GM12878 (cell line): Measurements from ENCODE around the gene TFDP1. TPM values are rescaled to one million over a fixed set of nuclear protein-coding genes. Genes with fewer than 3 reads are reported as not detected.

Source experiments
- ATAC-seq: fragments of 200-7000 bp; cut with Tn5 transposase; 3 replicates; pipeline ENCODE4 v1.9.1; 2020; ENCODE audit warnings: mild to moderate bottlenecking, moderate library complexity
- BruUV-seq: library from RNA; stranded (reverse); fragments of 400-500 nt; replicated peaks from 2 replicates; lab custom pipeline; 2021; lab: Mats Ljungman, UMichigan
- CTCF ChIA-PET: fragments of 300-600 bp; sonication (Branson Sonifier 250); formaldehyde crosslinking; extraction: SDS; loops from one replicate; lab custom pipeline; 2021; ENCODE audit warnings: inconsistent platforms; lab: Yijun Ruan, JAX
- POLR2A ChIA-PET: fragments of 350-600 bp; formaldehyde crosslinking; extraction: SDS; loops from one replicate; lab custom pipeline; 2021; ENCODE audit warnings: inconsistent platforms; lab: Charles Lee
- RAD21 ChIA-PET: fragments of 300-600 bp; sonication (Branson Sonifier 250); formaldehyde crosslinking; loops from one replicate; lab custom pipeline; 2023; ENCODE audit warnings: antibody characterized with exemption; ENCODE audit not compliant: unreplicated experiment; lab: Charles Lee
- SMC1A ChIA-PET: fragments of 300-600 bp; sonication (Branson Sonifier 250); formaldehyde crosslinking; loops from one replicate; lab custom pipeline; 2023; ENCODE audit not compliant: unreplicated experiment, uncharacterized antibody; lab: Charles Lee
- DNase-seq: peaks from one replicate; pipeline ENCODE4 v3.0.0-alpha.2; 2011; ENCODE audit warnings: low read depth, low spot score
- FAIRE-seq: peaks from 3 replicates; lab custom pipeline; 2011; peaks lifted over from hg19 to GRCh38; lab: Jason Lieb, UNC
- H2AFZ ChIP-seq: 2 replicates; pipeline ENCODE4 v1.6.0; 2011; ENCODE audit warnings: low read depth, low read length, control low read depth; ENCODE audit not compliant: control insufficient read depth
- H3K27ac ChIP-seq: 2 replicates; pipeline ENCODE4 v1.5.1; 2011; ENCODE audit warnings: control low read depth; ENCODE audit not compliant: control insufficient read depth, insufficient read depth
- H3K27me3 ChIP-seq, 2 experiments: replicated peaks in 1 of 2; 2 replicates each; pipeline versions ENCODE4 v1.6.0 to v1.6.1; 2011; ENCODE audit warnings: low read length in 1 of 2; ENCODE audit not compliant: control insufficient read depth in 2 of 2, insufficient read depth in 2 of 2
- H3K36me3 ChIP-seq, 2 experiments: 2 replicates each; pipeline ENCODE4 v1.5.1; 2011; ENCODE audit warnings: low read length in 1 of 2; ENCODE audit not compliant: control insufficient read depth in 2 of 2, insufficient read depth in 2 of 2
- H3K4me1 ChIP-seq: 2 replicates; pipeline ENCODE4 v1.6.1; 2011; ENCODE audit warnings: mild to moderate bottlenecking, low read length, moderate library complexity, mixed read lengths; ENCODE audit not compliant: control insufficient read depth, insufficient read depth
- H3K4me2 ChIP-seq: 2 replicates; pipeline ENCODE4 v1.6.0; 2011; ENCODE audit warnings: control low read depth; ENCODE audit not compliant: control insufficient read depth, insufficient read depth
- H3K4me3 ChIP-seq: fragments of 200-600 bp; sonication (generic); 2 replicates; pipeline ENCODE4 v1.5.1; 2016
- H3K79me2 ChIP-seq: 2 replicates; pipeline ENCODE4 v1.6.0; 2011; ENCODE audit warnings: low read length; ENCODE audit not compliant: control insufficient read depth, insufficient read depth
- H3K9ac ChIP-seq: 2 replicates; pipeline ENCODE4 v1.8.0; 2011; ENCODE audit warnings: low read length, control low read depth, mixed read lengths; ENCODE audit not compliant: control insufficient read depth, insufficient read depth
- H3K9me3 ChIP-seq: replicated peaks from 3 replicates; pipeline ENCODE4 v1.5.1; 2011; ENCODE audit warnings: mild to moderate bottlenecking, low read length; ENCODE audit not compliant: control insufficient read depth, insufficient read depth
- H4K20me1 ChIP-seq: 2 replicates; pipeline ENCODE4 v1.6.0; 2011; ENCODE audit not compliant: control insufficient read depth, insufficient read depth
- ASH2L ChIP-seq: fragments of 300-600, 200-600 bp; sonication (generic); IDR thresholded peaks from 2 replicates; pipeline ENCODE4 v1.6.1; 2017; ENCODE audit warnings: low read depth, mild to moderate bottlenecking, borderline replicate concordance
- ATF7 ChIP-seq: fragments of 450-650 bp; IDR thresholded peaks from 2 replicates; pipeline ENCODE4 v1.6.1; 2016; ENCODE audit warnings: low read depth, mild to moderate bottlenecking
- CREB1 ChIP-seq: IDR thresholded peaks from 2 replicates; pipeline ENCODE4 v1.6.1; 2012; ENCODE audit warnings: low read depth, mild to moderate bottlenecking, inconsistent platforms
- E4F1 ChIP-seq: fragments of 450-650 bp; IDR thresholded peaks from 2 replicates; pipeline ENCODE4 v1.6.1; 2018; ENCODE audit warnings: borderline replicate concordance, mild to moderate bottlenecking; ENCODE audit not compliant: partially characterized antibody
- EP300 ChIP-seq, 2 experiments: fragments of 150-350 bp in 1 of 2; IDR thresholded peaks; 2 replicates each; pipeline ENCODE4 v1.6.1; 2011 to 2012; ENCODE audit warnings: low read depth in 2 of 2, low read length in 2 of 2, borderline replicate concordance in 1 of 2, improper control_type of control experiment in 1 of 2, inconsistent platforms in 1 of 2; ENCODE audit not compliant: control insufficient read depth in 1 of 2
- GATAD2B ChIP-seq: fragments of 450-650 bp; conservative IDR thresholded peaks from 2 replicates; pipeline ENCODE4 v1.6.1; 2017; ENCODE audit warnings: low read depth, mild to moderate bottlenecking, moderate library complexity
- HDAC6 ChIP-seq: fragments of 200-600 bp; sonication (generic); IDR thresholded peaks from one replicate; pipeline ENCODE4 v1.8.0; 2017; ENCODE audit warnings: antibody characterized with exemption; ENCODE audit not compliant: unreplicated experiment
- KDM1A ChIP-seq: fragments of 200-600 bp; sonication (generic); IDR thresholded peaks from 2 replicates; pipeline ENCODE4 v1.6.1; 2016; ENCODE audit warnings: borderline replicate concordance
- LARP7 ChIP-seq: fragments of 450-650 bp; IDR thresholded peaks from 2 replicates; pipeline ENCODE4 v1.6.1; 2017; ENCODE audit warnings: mild to moderate bottlenecking
- MAX ChIP-seq: IDR thresholded peaks from 2 replicates; pipeline ENCODE4 v1.6.1; 2012; ENCODE audit warnings: low read depth, low read length, improper control_type of control experiment
- NFYB ChIP-seq: IDR thresholded peaks from 2 replicates; pipeline ENCODE4 v1.6.1; 2011; ENCODE audit warnings: low read depth, mild to moderate bottlenecking, low read length, improper control_type of control experiment, moderate library complexity; ENCODE audit not compliant: insufficient read depth
- NR2C1 ChIP-seq: fragments of 450-650 bp; IDR thresholded peaks from 2 replicates; pipeline ENCODE4 v1.6.1; 2017; ENCODE audit warnings: antibody characterized with exemption, mild to moderate bottlenecking, moderate library complexity
- RFX5 ChIP-seq: IDR thresholded peaks from 2 replicates; pipeline ENCODE4 v1.6.1; 2011; ENCODE audit warnings: low read depth, low read length, improper control_type of control experiment
- SREBF1 ChIP-seq: IDR thresholded peaks from 2 replicates; pipeline ENCODE4 v1.6.1; 2012; ENCODE audit warnings: mild to moderate bottlenecking, low read length
- SUPT20H ChIP-seq: IDR thresholded peaks from 2 replicates; pipeline ENCODE4 v1.6.1; 2011; ENCODE audit warnings: low read depth, mild to moderate bottlenecking, low read length, moderate library complexity, borderline replicate concordance; ENCODE audit not compliant: control insufficient read depth
- ZNF217 ChIP-seq: fragments of 450-650 bp; IDR thresholded peaks from 2 replicates; pipeline ENCODE4 v1.6.1; 2017; ENCODE audit warnings: antibody characterized with exemption, mild to moderate bottlenecking
- WGBS: methylation state at CpG from one replicate; pipeline ENCODE4 v1.1.6; 2016; ENCODE audit warnings: low lambda C conversion rate; ENCODE audit not compliant: insufficient replicate concordance, insufficient coverage; ENCODE audit errors: missing lambda C conversion rate; 5-methylcytosine and 5-hydroxymethylcytosine counted together
- in situ Hi-C: fragments of 300-500 bp; cut with MboI; formaldehyde crosslinking; loops from 9 replicates; pipeline ENCODE4 v1.14.3; 2018; ENCODE audit warnings: mixed read lengths
- intact Hi-C: fragments of 100-400 bp; cut with micrococcal nuclease; formaldehyde crosslinking; loops from one replicate; pipeline ENCODE4 v1.14.2; 2022; ENCODE audit not compliant: unreplicated experiment
- polyA plus RNA-seq, 11 experiments: library from polyadenylated mRNA; depleted of rRNA in 4 of 11; unstranded in 6 of 11; stranded (reverse) in 5 of 11; fragments of >200 nt; fragmentation: Nextera tagmentation in 4 of 11; fragmentation: Illumina TruSeq in 1 of 11; extraction: Ambion mirVana in 4 of 11; extraction: Trizol in 1 of 11; gene quantifications; 1 replicate in 1 of 11; 2 replicates in 10 of 11; pipeline versions ENCODE4 v1.2.1 to v1.2.3, GENCODE V29; 2011 to 2016; ENCODE audit warnings: inconsistent platforms in 2 of 11, missing spikeins in 2 of 11, low read depth in 1 of 11
- total RNA-seq, 4 experiments: library from RNA; depleted of rRNA in 3 of 4; stranded (reverse); fragments of >200 nt in 3 of 4; fragmentation: Illumina TruSeq in 1 of 4; extraction: Trizol in 1 of 4; gene quantifications; 2 replicates each; pipeline versions ENCODE4 v1.2.1 to v1.2.3, GENCODE V29; 2013 to 2021
- TF ChIP-seq, protein P1 (sequence below): fragments of 450-650 bp; IDR thresholded peaks from 2 replicates; pipeline ENCODE4 v1.6.1; 2017; ENCODE audit warnings: mild to moderate bottlenecking, moderate library complexity

Gene TFDP1
- total and polyA plus RNA-seq, 10 of the 15 experiments (the other 5 are each of a cell fraction or from before 2014, with no cell fraction given) = 37.7 to 254 (median 119) TPM

- no peaks in the 10 kb centered on the region; the same call in 1 of the 2 replicates for H3K79me2 ChIP-seq
- no peaks in the 10 kb centered on the region for H4K20me1 ChIP-seq
- intact Hi-C loops (no loop called here), in situ Hi-C loops (no loop called here)
- H3K4me2 ChIP-seq = no peak overlapping the region
- ChIA-PET RAD21 (no interaction called here), CTCF (no interaction called here), POLR2A (no interaction called here), SMC1A (no interaction called here)
- DNase-seq (no peak), ATAC-seq (no peak), FAIRE-seq (no peak)
- no peak overlapping the region for H3K4me3 ChIP-seq
- BruUV-seq = no TSS peak
- H3K9me3 ChIP-seq = no peaks in the 10 kb centered on the region
- no peaks in the 10 kb centered on the region for H3K4me1 ChIP-seq
- H3K27me3 ChIP-seq = no peaks in the 10 kb centered on the region
- TF ChIP-seq KDM1A = no peak
- TF ChIP-seq E4F1 = no peak
- no peak for TF ChIP-seq MAX
- TF ChIP-seq NFYB = no peak
- no peak for TF ChIP-seq HDAC6
- TF ChIP-seq EP300 (IDR thresholded peaks at IDR 0.05; ENCODE audit: borderline replicate concordance in 1 of 2, control insufficient read depth in 1 of 2, low read depth in 2 of 2, low read length in 2 of 2) = no peak
- no peak for TF ChIP-seq ZNF217
- no peak for TF ChIP-seq LARP7
- no peak for TF ChIP-seq ASH2L
- no peak for TF ChIP-seq NR2C1
- TF ChIP-seq SUPT20H = no peak
- no peak for TF ChIP-seq CREB1
- TF ChIP-seq ATF7 = no peak
- no peak for TF ChIP-seq SREBF1
- no peak for TF ChIP-seq GATAD2B
- TF ChIP-seq RFX5 = no peak
- TF ChIP-seq, protein P1, sequence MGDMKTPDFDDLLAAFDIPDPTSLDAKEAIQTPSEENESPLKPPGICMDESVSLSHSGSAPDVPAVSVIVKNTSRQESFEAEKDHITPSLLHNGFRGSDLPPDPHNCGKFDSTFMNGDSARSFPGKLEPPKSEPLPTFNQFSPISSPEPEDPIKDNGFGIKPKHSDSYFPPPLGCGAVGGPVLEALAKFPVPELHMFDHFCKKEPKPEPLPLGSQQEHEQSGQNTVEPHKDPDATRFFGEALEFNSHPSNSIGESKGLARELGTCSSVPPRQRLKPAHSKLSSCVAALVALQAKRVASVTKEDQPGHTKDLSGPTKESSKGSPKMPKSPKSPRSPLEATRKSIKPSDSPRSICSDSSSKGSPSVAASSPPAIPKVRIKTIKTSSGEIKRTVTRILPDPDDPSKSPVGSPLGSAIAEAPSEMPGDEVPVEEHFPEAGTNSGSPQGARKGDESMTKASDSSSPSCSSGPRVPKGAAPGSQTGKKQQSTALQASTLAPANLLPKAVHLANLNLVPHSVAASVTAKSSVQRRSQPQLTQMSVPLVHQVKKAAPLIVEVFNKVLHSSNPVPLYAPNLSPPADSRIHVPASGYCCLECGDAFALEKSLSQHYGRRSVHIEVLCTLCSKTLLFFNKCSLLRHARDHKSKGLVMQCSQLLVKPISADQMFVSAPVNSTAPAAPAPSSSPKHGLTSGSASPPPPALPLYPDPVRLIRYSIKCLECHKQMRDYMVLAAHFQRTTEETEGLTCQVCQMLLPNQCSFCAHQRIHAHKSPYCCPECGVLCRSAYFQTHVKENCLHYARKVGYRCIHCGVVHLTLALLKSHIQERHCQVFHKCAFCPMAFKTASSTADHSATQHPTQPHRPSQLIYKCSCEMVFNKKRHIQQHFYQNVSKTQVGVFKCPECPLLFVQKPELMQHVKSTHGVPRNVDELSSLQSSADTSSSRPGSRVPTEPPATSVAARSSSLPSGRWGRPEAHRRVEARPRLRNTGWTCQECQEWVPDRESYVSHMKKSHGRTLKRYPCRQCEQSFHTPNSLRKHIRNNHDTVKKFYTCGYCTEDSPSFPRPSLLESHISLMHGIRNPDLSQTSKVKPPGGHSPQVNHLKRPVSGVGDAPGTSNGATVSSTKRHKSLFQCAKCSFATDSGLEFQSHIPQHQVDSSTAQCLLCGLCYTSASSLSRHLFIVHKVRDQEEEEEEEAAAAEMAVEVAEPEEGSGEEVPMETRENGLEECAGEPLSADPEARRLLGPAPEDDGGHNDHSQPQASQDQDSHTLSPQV = no peak
- WGBS = 98% methylated on average over 35 of the region's 38 CpGs
- no peak overlapping the region for H2AFZ ChIP-seq
- H3K27ac ChIP-seq = no peak overlapping the region
- no peak overlapping the region for H3K9ac ChIP-seq
- H3K36me3 ChIP-seq = peaks cover 29 to 52% of the 10 kb centered on the region in 2 experiments
Measured at GRCh38 chr13:113632706-113633484, 48.3 kb downstream of the TFDP1 start.
